ENCODE measurements around the gene OR2T1.
"Not testable (repeated sequence)": the region's sequence is repeated elsewhere in the genome, so short reads cannot be mapped to it uniquely, and the experiment has no call there.

Gene OR2T1

DNA sequence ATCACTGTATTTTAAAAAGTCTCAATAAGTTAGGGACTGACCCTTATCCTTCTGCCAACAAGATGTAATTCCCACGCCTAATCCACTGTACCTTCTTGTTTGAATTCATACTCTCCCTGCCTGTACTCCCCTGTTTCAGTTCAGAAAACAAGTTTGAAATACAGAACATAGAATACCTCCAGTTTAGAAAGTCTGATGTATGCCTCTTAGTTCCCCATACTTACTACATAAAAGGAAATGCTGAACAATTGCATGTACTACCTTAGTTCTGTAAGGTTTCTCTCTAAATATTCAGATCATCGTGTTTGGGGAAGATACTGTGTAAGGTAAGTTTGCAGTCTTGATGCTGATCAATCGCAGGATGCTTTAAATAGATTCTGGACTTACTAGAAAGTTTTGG lies 33.5 kb downstream of the OR2T1 start:
- DNase-seq = not testable (repeated sequence)

DNA sequence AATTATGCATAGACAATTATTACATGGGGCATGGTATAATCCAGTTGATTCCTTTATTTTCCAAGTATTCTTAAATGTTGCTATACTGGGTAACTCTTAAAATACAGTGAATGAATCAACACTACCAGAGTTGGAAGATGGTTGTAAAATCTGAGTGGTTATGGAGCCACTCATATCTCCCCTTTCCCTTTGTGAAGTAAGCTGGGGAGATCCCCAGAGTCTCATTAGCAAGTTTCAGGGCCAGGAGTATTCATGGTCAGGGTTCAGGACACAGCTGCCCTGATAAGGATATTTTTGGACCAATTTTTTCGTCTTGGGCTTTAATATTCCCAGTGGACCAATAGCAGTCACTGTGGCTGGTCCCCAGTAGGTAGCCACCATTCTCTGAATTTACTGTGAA lies 35.8 kb downstream of the OR2T1 start:
- DNase-seq = not testable (repeated sequence)

DNA sequence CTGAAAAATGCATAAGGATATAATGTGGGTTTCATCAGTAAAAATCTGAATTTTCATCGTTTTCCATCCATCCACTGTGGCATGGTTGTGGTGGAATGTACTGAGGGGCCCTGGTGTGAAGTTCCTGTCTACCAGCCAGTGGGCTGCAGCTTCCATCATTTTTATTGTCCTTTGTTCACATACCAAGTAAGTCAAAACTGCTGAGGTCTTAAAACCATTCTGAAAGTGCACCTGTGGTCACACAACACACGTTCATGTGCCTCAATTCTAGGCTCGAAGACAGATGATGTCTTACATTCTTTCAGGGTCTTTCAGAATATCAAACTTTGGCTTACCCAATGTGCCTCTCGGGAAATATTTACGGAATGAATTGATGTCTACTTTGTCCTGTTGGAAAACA lies 36.4 kb downstream of the OR2T1 start:
- not testable (repeated sequence) for DNase-seq

DNA sequence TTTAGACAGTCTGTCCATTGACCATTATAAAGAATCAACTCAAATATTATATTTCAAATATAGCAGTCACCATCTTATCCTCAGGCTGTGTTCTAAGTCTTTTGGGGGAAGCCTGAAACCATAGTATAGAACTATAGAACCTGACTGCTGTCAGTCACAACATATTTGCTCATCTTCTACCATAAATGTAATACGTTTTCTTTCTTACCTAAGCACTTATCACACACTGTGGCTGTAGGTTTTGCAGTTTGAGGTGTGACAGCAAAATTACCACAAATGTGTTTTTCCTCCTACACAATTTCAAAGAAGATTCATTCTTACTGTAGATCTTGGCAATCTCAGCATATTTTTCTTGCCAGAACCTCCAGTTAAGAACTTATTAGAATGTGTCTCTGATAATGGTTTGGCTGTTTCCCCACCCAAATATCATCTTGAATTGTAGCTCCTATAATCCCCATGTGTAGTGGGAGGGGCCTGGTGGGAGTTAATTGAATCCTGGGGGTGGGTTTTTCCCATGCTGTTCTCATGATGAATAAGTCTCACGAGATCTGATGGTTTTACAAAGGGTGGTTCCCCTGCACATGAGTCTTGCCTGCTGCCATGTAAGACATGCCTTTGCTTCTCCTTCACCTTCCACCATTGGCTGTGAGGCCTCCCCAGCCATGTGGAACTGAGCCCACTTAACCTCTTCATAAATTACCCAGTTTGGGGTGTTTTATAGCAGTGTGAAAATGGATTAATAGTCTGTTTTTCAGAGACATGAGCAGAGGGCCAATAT lies 39.8 kb downstream of the OR2T1 start:
- not testable (repeated sequence) for DNase-seq

DNA sequence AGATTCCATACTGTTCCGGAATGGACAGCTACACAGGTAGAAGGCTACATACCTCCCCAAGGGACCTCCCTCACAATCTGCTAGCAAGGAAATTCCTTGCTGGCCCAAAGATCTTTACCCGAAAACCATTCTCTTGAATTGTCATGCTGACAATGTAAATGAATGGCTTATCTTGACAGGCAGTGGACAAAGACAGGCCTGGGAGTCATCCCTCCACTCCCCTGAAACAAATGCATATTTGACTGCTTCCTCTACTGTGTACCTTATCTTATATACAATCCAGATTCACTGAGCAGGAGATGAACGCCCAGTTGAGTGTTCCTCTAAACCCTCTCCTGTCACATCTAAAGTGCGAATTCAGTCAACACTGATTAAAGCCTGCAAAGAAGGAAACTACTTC lies 41.8 kb downstream of the OR2T1 start:
- DNase-seq = not testable (repeated sequence)

DNA sequence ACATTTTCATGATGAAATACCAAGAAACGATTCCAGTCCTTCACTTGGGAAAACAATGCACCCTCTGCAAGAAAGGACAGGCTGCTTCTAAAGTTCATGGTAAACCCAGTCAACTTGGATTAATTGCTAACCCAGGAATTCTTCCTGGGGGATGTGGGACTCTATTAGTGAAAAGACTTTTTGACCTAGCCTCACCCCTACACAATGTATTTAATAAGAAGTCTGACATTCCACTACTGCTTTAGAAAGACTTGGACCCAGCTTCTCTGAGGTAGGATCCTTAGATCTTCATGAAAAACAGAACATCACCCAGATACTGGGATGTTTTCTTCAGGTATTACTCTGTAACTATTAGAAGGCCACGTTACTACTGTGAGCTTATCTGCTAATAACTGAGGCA lies 42.6 kb downstream of the OR2T1 start, which contains the start of gene OR2T2:
OR2T2 (plus strand) TSS at position 239 of the 400 bp plus-strand sequence. CDS start 7,161 bp downstream, outside the sequence.
- DNase-seq = not testable (repeated sequence)

DNA sequence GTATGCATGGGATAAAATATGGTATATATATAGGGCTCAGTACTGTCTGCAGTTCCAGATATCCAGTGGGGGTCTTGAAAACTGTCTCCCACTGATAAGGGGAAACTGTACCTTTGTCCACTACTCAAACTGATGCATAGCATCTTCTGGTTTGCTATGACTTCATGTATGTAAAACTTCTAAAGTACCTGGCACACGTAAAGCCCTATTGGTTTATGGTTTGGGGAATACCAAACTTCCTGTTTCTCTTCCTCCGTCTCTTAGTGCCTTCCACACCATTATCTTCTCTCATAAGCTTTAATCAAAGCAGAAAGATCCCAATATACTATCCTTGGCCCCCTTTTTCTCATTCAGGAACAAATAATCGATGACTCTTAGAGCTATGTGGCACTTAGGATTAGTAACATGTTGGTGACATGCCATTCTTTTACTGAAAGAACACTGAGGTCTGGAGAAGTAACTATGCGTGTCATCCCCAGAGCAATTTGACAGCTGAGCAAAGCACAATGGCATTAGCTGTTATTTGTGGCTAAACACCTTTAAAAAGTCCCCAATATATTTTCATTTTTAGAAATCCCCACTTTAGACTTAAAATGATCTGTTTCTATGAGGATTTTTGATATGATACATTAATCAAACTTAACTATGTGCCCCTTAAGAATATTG lies 45.7 kb downstream of the OR2T1 start:
- DNase-seq = not testable (repeated sequence)

DNA sequence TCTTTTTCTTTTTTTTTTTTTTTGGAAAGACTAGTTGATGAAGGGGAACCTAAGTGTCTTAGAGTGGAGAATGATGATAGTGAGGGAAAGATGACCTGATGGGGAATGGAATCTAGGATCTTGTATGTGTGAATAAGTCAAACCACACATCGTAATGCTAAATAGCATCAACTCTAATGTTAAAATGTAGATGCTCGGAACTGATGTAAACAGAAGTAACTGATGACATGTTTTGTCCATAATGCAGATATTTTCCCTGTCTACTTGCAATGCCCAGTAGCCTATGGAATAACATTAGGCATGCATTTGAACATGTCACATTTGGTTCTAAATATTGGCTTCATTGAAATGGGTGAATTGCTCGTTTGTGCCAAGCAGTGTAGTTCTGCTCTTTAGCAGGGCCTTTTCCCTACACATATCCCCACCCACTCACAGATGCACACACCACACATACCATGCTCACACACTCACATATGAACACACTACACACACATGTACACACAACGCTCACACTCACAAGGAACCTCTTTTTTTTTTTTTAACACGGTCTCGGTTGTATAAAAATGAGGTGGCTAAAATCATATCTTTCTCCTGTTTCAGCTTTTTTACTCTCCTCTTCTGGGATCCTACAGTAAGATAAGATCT lies 47.1 kb downstream of the OR2T1 start:
- not testable (repeated sequence) for DNase-seq

DNA sequence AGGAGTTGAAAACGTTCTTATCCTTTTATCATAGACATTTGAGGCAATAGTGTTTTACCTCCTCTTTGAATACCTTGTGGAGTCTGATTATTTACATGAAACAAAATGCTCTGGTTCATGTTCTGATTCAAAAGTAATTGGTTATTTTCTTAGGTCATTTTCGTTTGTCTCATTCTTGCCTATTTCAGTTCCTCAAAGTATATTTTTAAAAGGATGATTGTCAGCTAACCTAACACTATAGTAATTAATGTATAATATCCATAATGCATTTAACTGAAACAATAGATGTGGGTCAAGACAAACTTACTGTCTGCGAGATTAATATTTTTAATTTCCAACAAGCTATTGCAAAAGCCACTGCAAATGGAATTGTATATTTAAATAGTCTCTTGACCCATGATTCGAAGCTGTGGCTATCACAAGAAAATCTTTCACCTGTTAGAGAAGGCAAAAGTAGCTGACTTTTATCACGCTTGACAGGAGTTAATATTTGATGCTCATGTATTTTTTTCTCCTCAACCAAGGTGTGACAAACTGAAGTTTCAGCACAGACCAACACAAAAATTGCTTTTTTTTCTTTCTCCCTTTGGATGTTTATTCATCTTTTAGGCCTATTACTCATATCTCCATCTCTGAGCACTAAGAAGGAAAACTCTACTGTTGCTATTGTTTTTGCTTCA lies 47.8 kb downstream of the OR2T1 start:
- not testable (repeated sequence) for DNase-seq

DNA sequence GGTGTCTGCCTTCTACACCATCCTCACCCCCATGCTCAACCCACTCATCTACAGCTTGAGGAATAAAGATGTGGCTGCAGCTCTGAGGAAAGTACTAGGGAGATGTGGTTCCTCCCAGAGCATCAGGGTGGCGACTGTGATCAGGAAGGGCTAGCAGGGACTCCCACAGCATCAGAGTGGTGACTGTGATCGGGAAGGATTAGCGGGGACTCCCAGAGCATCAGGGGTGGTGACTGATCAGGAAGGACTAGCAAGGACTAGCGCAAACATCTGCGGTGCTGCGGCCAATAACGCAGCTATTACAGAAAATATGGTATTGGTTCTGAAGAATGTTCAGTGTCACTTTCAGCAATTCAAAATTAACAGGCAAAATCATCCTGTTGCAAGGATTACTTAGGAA lies 50.8 kb downstream of the OR2T1 start:
- not testable (repeated sequence) for DNase-seq

DNA sequence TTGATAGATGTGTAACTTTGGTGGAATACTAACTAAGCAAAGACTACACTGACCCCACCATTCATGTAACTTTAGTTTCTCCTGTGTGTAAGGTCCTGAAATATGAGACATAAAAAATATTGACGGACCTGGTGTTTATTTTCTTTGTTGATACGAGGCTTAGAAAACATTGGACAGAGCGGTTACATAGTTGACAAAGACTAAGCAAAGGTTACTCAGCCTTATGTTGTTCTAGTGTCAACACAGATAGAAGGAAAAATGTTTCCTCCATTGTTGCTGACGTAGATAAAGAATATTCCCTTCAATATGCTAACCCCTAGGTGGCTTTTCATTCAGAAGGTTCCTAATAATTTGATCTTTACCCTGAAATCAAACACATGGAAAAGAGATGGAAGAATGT lies 52.2 kb downstream of the OR2T1 start:
- DNase-seq = not testable (repeated sequence)

DNA sequence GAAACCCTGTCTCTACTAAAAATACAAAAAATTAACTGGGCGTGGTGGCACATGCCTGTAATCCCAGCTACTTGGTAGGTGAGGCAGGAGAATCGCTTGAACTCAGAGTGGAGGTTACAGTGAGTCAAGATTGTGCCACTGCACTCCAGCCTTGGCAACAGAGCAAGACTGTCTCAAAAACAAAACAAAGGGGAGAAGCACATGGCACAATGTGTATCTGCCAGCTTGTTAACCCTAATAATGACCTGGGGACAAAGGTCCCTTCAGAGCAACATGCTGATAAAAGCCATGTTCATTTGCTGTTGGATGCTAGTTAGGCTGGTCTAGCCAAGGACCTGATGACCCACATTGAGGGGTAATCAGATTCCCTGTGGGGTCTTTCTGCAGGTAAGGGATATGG lies 53.8 kb downstream of the OR2T1 start:
- not testable (repeated sequence) for DNase-seq
